Raji (cell line): Measurements from ENCODE around the gene RHOA.

Experiments used
- POLR2A ChIP-seq: IDR thresholded peaks from 2 replicates; pipeline ENCODE4 v1.6.1; 2011; ENCODE audit warnings: low read depth, low read length, control low read depth; ENCODE audit not compliant: insufficient read depth

The RHOA gene

DNA sequence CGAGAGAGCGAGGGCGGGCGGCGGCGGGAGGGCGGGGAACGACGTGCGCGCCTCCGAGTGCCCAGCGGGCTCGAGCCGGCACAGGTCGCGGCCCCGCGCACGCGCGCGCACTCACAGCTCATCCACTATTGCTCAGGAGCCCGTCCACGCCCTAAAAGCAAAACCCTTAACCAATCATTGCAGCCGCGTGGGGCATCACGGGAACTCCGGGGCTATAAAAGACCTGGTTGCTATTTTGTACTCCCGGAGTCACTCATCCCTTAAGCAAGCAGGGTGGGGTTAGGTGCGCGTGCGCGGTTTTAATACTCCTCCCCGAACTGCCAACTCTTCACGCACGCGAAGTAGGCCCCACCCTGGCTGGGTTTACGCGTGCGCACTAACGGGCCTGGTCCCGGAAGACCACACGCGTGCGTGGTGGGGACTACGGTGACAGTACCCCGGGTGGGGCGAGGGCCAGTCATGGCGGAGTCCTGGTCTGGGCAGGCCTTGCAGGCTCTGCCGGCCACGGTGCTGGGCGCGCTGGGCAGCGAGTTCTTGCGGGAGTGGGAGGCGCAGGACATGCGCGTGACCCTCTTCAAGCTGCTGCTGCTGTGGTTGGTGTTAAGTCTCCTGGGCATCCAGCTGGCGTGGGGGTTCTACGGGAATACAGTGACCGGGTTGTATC, at the start of gene RHOA, which contains the start of gene TCTA:
Gene RHOA, minus strand, starts transcription at position 9 of the 664 bp plus-strand sequence. CDS start 36,387 bp downstream, outside the sequence.
Gene TCTA, plus strand, starts transcription at position 456 of the 664 bp plus-strand sequence. Its CDS starts 4 bp downstream, at position 460.
- peak; percentile 100 for TF ChIP-seq POLR2A

GRCh38 chr3:49460956-49461355, 49.2 kb upstream of the RHOA start:
- TF ChIP-seq POLR2A, result no peak

DNA sequence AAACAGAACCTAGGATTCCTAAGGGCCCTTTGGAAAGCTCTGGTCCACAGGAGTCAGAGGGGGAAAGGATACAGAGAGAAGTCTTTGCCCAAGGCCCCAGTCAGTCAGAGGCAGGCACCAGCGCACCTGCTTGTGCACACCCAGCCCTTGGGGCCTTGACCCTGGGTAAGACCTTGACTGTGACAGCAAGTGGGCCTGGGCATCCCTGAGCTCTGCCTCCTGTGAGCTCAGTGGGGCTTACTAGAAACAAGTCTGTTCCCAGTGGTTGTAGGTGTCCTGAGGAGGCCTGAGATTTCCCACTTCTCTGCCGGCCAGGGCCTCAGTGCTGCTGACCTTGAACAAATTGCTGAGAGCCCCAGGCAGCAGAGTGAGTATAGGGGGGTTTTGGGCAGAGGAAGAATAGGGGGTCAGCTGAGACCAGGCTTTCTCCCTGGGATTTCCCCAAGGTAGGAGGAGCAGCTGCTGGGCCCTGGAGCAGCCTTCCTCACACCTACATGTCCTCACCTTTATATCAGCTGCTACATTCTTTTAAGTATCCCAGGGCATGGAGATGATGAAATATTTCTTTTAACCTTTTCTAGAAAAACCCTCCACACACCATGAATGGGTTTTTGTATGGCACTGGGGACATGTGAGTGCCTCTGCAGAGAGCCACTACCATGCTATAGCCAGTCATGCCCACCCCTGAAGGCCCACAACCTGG, 48.6 kb upstream of the RHOA start:
- TF ChIP-seq POLR2A, result no peak

GRCh38 chr3:49456466-49456865, 44.7 kb upstream of the RHOA start:
- no peak for TF ChIP-seq POLR2A

DNA sequence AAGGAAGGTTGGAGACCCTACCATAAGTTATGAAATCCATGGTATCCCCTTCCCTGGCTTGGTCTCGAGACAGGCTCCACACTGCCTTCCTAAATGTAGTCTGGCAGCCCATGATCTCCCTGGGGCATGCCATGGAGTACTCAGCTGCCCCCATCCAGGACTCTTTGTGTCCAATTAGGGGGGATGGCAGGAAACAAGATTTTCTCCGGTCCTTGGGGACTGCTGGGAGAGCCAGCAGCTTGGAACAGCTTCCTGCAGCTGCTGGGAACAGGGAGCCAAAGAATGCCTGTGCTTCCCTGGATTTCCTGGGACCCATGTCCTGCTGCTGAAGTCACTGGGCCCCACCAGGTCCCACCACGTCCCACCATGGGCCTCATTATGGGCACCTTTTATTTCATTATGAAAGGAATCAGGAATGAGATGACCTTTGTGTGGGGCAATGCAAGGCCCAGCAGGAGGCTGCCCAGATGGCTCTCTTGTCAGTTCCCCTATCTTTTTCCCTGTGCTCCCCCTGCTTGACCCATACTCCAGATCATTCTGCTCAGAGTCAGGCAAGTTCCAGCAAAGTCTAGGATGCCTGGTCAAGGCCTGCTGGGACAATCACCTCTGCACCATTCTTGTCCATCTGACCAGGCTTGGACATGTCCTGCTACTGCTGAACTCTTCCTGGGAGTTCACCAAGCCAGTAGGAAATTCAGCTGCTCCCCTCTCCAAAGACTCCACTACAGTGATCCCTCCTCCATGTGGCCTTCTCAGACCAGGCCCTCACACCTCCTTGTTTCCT, 43.3 kb upstream of the RHOA start:
- TF ChIP-seq POLR2A, result no peak

GRCh38 chr3:49454458-49454857, 42.7 kb upstream of the RHOA start:
- TF ChIP-seq POLR2A, result no peak

DNA sequence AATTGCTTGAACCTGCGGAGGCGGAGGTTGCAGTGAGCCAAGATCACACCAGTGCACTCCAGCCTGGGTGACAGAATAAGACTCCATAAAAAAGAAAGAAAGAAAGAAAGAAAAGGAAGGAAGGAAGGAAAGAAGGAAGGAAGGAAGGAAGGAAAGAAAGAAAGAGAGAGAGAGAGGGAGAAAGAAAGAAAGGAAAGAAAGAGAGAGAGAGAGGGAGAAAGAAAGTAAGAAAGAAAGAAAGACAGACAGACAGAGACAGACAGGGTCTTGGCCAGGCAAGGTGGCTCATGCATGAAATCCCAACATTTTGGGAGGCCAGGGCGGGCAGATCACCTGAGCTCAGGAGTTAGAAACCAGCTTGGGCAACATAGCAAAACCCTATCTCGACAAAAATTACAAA, 41.8 kb upstream of the RHOA start:
- TF ChIP-seq POLR2A, result no peak

DNA sequence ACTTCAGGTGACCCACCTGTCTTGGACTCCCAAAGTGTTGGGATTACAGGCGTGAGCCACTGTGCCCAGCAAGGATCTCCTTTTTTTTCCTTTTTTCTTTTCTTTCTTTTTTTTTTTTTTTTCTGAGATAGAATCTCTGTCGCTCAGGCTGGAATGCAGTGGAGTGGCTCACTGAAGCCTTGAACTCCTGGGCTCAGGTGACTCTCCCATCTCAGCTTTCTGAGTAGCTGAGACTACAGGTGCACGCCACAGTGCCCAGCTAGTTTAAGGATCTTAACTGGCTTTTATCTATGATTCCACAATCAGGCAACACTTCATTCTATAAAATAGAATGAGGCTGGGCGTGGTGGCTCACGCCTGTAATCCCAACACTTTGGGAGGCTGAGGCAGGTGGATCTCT, 33.6 kb upstream of the RHOA start:
- TF ChIP-seq POLR2A, result no peak

- no peak for TF ChIP-seq POLR2A
Measured at GRCh38 chr3:49434731-49435130, 23.0 kb upstream of the RHOA start.

DNA sequence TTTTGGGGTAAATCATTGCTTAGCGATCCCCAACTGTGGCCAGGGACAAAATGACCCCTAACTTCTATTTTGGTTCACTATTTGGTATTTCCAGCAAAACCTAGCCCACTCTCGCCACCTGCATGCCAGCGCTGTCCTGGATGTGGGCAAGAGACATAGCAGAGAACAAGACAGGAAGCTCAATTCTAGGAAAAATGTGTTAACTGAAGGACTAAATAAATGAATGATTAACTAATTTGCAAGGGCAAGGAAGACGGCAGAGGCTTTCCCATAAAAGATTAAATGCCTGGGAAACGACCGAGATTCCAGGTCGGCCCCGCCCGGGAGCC, 16.9 kb upstream of the RHOA start:
- no peak for TF ChIP-seq POLR2A

- TF ChIP-seq POLR2A, result no peak
Measured at GRCh38 chr3:49427586-49427985, 15.8 kb upstream of the RHOA start.

- no peak for TF ChIP-seq POLR2A
Measured at GRCh38 chr3:49424816-49425215, 13.0 kb upstream of the RHOA start.

GRCh38 chr3:49422379-49423248, 10.8 kb upstream of the RHOA start, which contains the start of gene AMT:
AMT (minus strand) TSS chr3:49422473; CDS start chr3:49422450, 23 bp downstream.
- TF ChIP-seq POLR2A, result no peak

- TF ChIP-seq POLR2A, result no peak
Measured at GRCh38 chr3:49421890-49422378, 10.2 kb upstream of the RHOA start.
